ENCODE data around the gene FANCM. TPM values are rescaled to one million over a fixed set of nuclear protein-coding genes. Genes with fewer than 3 reads are reported as not detected.

FANCM gene
- polyA plus RNA-seq, 1 experiment, result 1.9 TPM

GRCh38 chr14:45185100-45185814 is 49.5 kb downstream of the FANCM start:
- no peak for DNase-seq (ENCODE audit: low read depth)
- ChIA-PET CTCF (no interaction called here), POLR2A (interaction anchor here (0.7 kb wide), 1 partner anchor 308 kb away, joined by 3 read pairs; no protein-coding TSS in a partner anchor)
- no peaks in the 10 kb centered on the region for H3K36me3 ChIP-seq (ENCODE audit: control insufficient read depth, insufficient read depth, low read length)
- H3K27me3 ChIP-seq (ENCODE audit: control insufficient read depth, insufficient read depth, low read length), result no peaks in the 10 kb centered on the region
- H3K4me3 ChIP-seq (ENCODE audit: low read depth, low read length), result no peak overlapping the region
- TF ChIP-seq CTCF (IDR thresholded peaks at IDR 0.05; ENCODE audit: insufficient read depth, low read depth, low read length), result no peak

DNA sequence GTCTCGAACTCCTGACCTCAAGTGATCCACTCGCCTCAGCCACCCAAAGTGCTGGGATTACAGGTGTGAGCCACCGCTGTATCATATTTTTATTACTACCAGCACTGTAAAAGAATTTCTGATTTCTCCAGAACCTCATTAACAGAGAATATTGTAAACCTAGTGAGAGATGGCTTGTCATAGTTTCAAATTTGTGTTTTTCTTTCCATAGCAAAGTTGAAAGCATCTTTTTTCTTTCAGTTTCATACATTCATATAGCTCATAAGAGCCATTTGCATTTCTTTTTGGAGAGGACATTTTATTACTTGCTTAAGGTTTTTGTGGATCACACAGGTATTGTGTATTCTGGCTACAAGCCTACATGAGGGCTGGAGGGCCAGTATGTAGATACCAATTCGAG is 59.2 kb downstream of the FANCM start:
- no peak overlapping the region for H3K4me3 ChIP-seq (ENCODE audit: low read depth, low read length)
- H3K27me3 ChIP-seq (ENCODE audit: control insufficient read depth, insufficient read depth, low read length), result no peaks in the 10 kb centered on the region
- POLR2A ChIA-PET, result no interaction called here
- DNase-seq (ENCODE audit: low read depth), result no peak
- CTCF ChIA-PET, result no interaction called here
- TF ChIP-seq CTCF (IDR thresholded peaks at IDR 0.05; ENCODE audit: insufficient read depth, low read depth, low read length), result no peak
- no peaks in the 10 kb centered on the region for H3K36me3 ChIP-seq (ENCODE audit: control insufficient read depth, insufficient read depth, low read length)

GRCh38 chr14:45198551-45198950 is 62.8 kb downstream of the FANCM start:
- no peaks in the 10 kb centered on the region for H3K36me3 ChIP-seq (ENCODE audit: control insufficient read depth, insufficient read depth, low read length)
- ChIA-PET POLR2A (no interaction called here), CTCF (interaction anchor here (1.0 kb wide), 2 partner anchors 13 to 70 kb away, joined by 3 to 5 read pairs; no protein-coding TSS in a partner anchor)
- DNase-seq (ENCODE audit: low read depth), result no peak
- H3K27me3 ChIP-seq (ENCODE audit: control insufficient read depth, insufficient read depth, low read length), result no peaks in the 10 kb centered on the region
- H3K4me3 ChIP-seq (ENCODE audit: low read depth, low read length), result no peak overlapping the region
- TF ChIP-seq CTCF (IDR thresholded peaks at IDR 0.05; ENCODE audit: insufficient read depth, low read depth, low read length), result no peak

- Histone ChIP-seq H3K27me3 (ENCODE audit: control insufficient read depth, insufficient read depth, low read length) (no peaks in the 10 kb centered on the region), H3K4me3 (ENCODE audit: low read depth, low read length) (no peak overlapping the region), H3K36me3 (ENCODE audit: control insufficient read depth, insufficient read depth, low read length) (no peaks in the 10 kb centered on the region)
- ChIA-PET CTCF (interaction anchor here (1.0 kb wide), 2 partner anchors 12 to 69 kb away, joined by 3 to 5 read pairs; no protein-coding TSS in a partner anchor), POLR2A (interaction anchor here (0.5 kb wide), 1 partner anchor 285 kb away, joined by 4 read pairs; no protein-coding TSS in a partner anchor)
- no peak for TF ChIP-seq CTCF (IDR thresholded peaks at IDR 0.05; ENCODE audit: insufficient read depth, low read depth, low read length)
- no peak for DNase-seq (ENCODE audit: low read depth)
Observed at GRCh38 chr14:45199230-45199629, 63.5 kb downstream of the FANCM start.

- POLR2A ChIA-PET, result no interaction called here
- no peaks in the 10 kb centered on the region for H3K27me3 ChIP-seq (ENCODE audit: control insufficient read depth, insufficient read depth, low read length)
- DNase-seq (ENCODE audit: low read depth), result no peak
- H3K36me3 ChIP-seq (ENCODE audit: control insufficient read depth, insufficient read depth, low read length), result 0 out of 2 replicates have a peak, but pooled peaks cover 1% of the 10 kb centered on the region
- CTCF ChIA-PET, result interaction anchor here (0.6 to 1.1 kb wide), 3 partner anchors 20 to 289 kb away, joined by 3 to 4 read pairs (median 3); no protein-coding TSS in a partner anchor
- no peak for TF ChIP-seq CTCF (IDR thresholded peaks at IDR 0.05; ENCODE audit: insufficient read depth, low read depth, low read length)
- H3K4me3 ChIP-seq (ENCODE audit: low read depth, low read length), result no peak overlapping the region
Observed at GRCh38 chr14:45201905-45202304, 66.2 kb downstream of the FANCM start.
